Astrocyte of the spinal cord (primary cell): ENCODE results near the gene STUM.

ENCODE experiments used
- DNase-seq: peaks from one replicate; pipeline ENCODE4 v3.0.0; 2011; ENCODE audit warnings: low read depth, low spot score
- H3K4me3 ChIP-seq: 2 replicates; pipeline ENCODE4 v1.5.1; 2011; ENCODE audit warnings: low read depth, mild to moderate bottlenecking, low read length, moderate library complexity
- CTCF ChIP-seq: IDR thresholded peaks from 2 replicates; pipeline ENCODE4 v1.5.1; 2012; ENCODE audit warnings: low read depth, mild to moderate bottlenecking, low read length, inconsistent platforms
- in situ Hi-C: cut with HindIII; loops from 2 replicates; pipeline ENCODE4 v1.10.0; 2017; ENCODE audit warnings: low sequenced_read_pairs

The STUM gene

GRCh38 chr1:226518375-226518774, 30.2 kb upstream of the STUM start:
- in situ Hi-C loops: no loop called here
- no peak overlapping the region for H3K4me3 ChIP-seq
- no peak for DNase-seq
- TF ChIP-seq CTCF: no peak

GRCh38 chr1:226519135-226519534, 29.4 kb upstream of the STUM start:
- no peak for DNase-seq
- no peak overlapping the region for H3K4me3 ChIP-seq
- no peak for TF ChIP-seq CTCF
- in situ Hi-C loops: no loop called here

GRCh38 chr1:226519716-226520598, 28.6 kb upstream of the STUM start:
- TF ChIP-seq CTCF: no peak
- no peak overlapping the region for H3K4me3 ChIP-seq
- DNase-seq: no peak
- in situ Hi-C loops: no loop called here

GRCh38 chr1:226520640-226521355, 27.8 kb upstream of the STUM start:
- in situ Hi-C loops: no loop called here
- TF ChIP-seq CTCF: no peak
- no peak for DNase-seq
- H3K4me3 ChIP-seq: no peak overlapping the region

GRCh38 chr1:226523646-226524406, 24.7 kb upstream of the STUM start:
- DNase-seq: no peak
- no peak overlapping the region for H3K4me3 ChIP-seq
- in situ Hi-C loops: no loop called here
- TF ChIP-seq CTCF: no peak

- no peak overlapping the region for H3K4me3 ChIP-seq
- DNase-seq: no peak
- in situ Hi-C loops: no loop called here
- no peak for TF ChIP-seq CTCF
Observed at GRCh38 chr1:226524547-226524946, 24.0 kb upstream of the STUM start.
